Measurements from ENCODE around the gene OR2A14. TPM values are rescaled to one million over a fixed set of nuclear protein-coding genes. Genes with fewer than 3 reads are reported as not detected.
A peak's percentile ranks its signal among the peaks of the same experiment; 100 is the strongest.

The OR2A14 gene
- total and polyA plus RNA-seq, 2 experiments from 2014 or later, result not detected

- Mint-ChIP-seq H3K36me3 (ENCODE audit: low read depth) (no peaks in the 10 kb centered on the region), H3K4me1 (no peaks in the 10 kb centered on the region), H3K4me3 (no peak overlapping the region), H3K27me3 (ENCODE audit: insufficient read depth, low read depth, poor library complexity) (peaks cover 3% of the 10 kb centered on the region), H3K9me3 (no peaks in the 10 kb centered on the region; the same call in 2 of the 3 replicates), H3K27ac (no peak overlapping the region)
- Histone ChIP-seq H3K4me1 (ENCODE audit: insufficient read depth) (no peaks in the 10 kb centered on the region), H3F3A (replicated peaks; ENCODE audit: low read depth) (no peaks in the 10 kb centered on the region), H3K4me2 (no peak overlapping the region), H4K20me1 (replicated peaks; ENCODE audit: insufficient read depth) (no peaks in the 10 kb centered on the region), H3K36me3 (ENCODE audit: insufficient read depth) (no peaks in the 10 kb centered on the region), H3K4me3 (no peak overlapping the region), H3K27me3 (ENCODE audit: insufficient read depth) (no peaks in the 10 kb centered on the region), H3K27ac (ENCODE audit: low read depth) (no peak overlapping the region), H3K79me2 (replicated peaks; ENCODE audit: insufficient read depth) (no peaks in the 10 kb centered on the region), H2AFZ (no peak overlapping the region), H3K9me2 (ENCODE audit: insufficient read depth) (no peaks in the 10 kb centered on the region)
- ATAC-seq (no peak), DNase-seq (ENCODE audit: low spot score) (no peak)
- TF ChIP-seq CREB1 (CRISPR knock-in tag; IDR thresholded peaks at IDR 0.05; ENCODE audit: low read depth) (no peak), ZNF462 (CRISPR knock-in tag; IDR thresholded peaks at IDR 0.05) (no peak), STAT1 (IDR thresholded peaks at IDR 0.05; ENCODE audit: unreplicated experiment) (no peak), JUNB (IDR thresholded peaks at IDR 0.05; ENCODE audit: unreplicated experiment) (no peak)
These were observed 10.3 kb downstream of the OR2A14 start for GRCh38 chr7:144133307-144133706.

GRCh38 chr7:144134116-144134515 is 11.1 kb downstream of the OR2A14 start:
- Mint-ChIP-seq H3K36me3 (ENCODE audit: low read depth) (no peaks in the 10 kb centered on the region), H3K27ac (no peak overlapping the region), H3K4me1 (no peaks in the 10 kb centered on the region), H3K27me3 (ENCODE audit: insufficient read depth, low read depth, poor library complexity) (peaks cover 3% of the 10 kb centered on the region), H3K4me3 (no peak overlapping the region), H3K9me3 (no peaks in the 10 kb centered on the region; the same call in 2 of the 3 replicates)
- Histone ChIP-seq H3K4me2 (no peak overlapping the region), H3K4me1 (ENCODE audit: insufficient read depth) (no peaks in the 10 kb centered on the region), H3K79me2 (replicated peaks; ENCODE audit: insufficient read depth) (no peaks in the 10 kb centered on the region), H3F3A (replicated peaks; ENCODE audit: low read depth) (no peaks in the 10 kb centered on the region), H3K27me3 (ENCODE audit: insufficient read depth) (no peaks in the 10 kb centered on the region), H2AFZ (no peak overlapping the region), H3K36me3 (ENCODE audit: insufficient read depth) (no peaks in the 10 kb centered on the region), H3K27ac (ENCODE audit: low read depth) (no peak overlapping the region), H4K20me1 (replicated peaks; ENCODE audit: insufficient read depth) (no peaks in the 10 kb centered on the region), H3K9me2 (ENCODE audit: insufficient read depth) (no peaks in the 10 kb centered on the region), H3K4me3 (no peak overlapping the region)
- TF ChIP-seq POLR2AphosphoS5 (IDR thresholded peaks at IDR 0.05; ENCODE audit: low read depth) (no peak), CREB1 (CRISPR knock-in tag; IDR thresholded peaks at IDR 0.05; ENCODE audit: low read depth) (no peak), ZNF331 (CRISPR knock-in tag; IDR thresholded peaks at IDR 0.05; ENCODE audit: low read depth) (no peak), NANOG (IDR thresholded peaks at IDR 0.05; ENCODE audit: borderline replicate concordance) (no peak), ZNF462 (CRISPR knock-in tag; IDR thresholded peaks at IDR 0.05) (no peak)
- DNase-seq (ENCODE audit: low spot score) (peak; percentile 51), ATAC-seq (no peak)
